Stimulated activated CD8-positive, alpha-beta memory T cell treated with anti-CD3 and anti-CD28 coated beads, Interleukin-4, amount 100 ng/mL, for 4 hours (primary cell): Measurements from ENCODE around the gene TLCD5.

Experiments
- DNase-seq, 2 donors: peaks; one replicate each; pipeline ENCODE4 v3.0.0-alpha.2; 2020; ENCODE audit warnings: low read depth in 2 of 2, low spot score in 1 of 2

TLCD5 gene

DNA sequence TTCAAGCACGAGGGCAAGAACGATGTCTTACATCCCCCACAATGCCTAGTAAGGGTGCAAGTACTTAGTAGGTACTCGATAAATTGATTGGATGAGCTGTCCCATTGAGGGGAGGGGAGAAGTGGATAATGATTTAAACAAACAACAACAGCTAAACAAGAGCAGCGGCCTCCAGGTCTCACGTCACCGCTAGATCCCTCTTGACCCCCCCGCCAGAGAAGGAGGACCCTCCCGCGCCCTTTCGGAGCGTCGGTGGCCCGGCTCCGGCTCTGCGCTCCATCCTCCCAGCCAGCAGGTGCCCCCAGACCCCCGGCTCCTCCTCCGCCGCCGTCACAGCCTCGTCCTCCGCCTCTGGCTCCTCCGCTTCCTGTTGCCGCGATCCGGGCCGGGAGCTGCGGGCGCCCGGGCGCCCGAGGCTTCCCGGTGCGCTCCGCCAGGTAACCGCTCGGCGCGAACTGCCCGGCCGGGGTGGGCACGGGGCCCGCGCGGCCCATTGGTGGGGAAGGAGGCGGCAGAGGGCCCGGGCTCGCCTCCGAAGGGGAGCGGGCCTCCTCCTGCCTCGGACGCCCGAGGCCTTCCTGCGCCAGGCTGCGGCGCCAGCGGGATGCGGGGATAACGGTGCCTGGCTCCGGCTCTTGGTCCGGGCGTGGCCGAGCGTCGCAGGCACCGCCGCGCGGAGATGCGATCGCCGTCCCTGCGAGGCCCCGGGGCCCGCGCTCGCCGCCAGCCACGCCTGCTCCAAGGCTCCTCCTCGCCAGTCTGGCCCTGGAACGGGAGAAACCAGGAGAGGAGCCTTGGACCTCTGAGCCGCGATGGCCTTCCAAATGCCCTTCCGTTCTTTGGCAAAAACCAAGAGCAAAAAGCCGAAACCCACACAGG lies at the start of gene TLCD5:
TLCD5 (plus strand) TSS at position 368 of the 879 bp plus-strand sequence. CDS start 2,143 bp downstream, outside the sequence.
- no peak for DNase-seq

DNA sequence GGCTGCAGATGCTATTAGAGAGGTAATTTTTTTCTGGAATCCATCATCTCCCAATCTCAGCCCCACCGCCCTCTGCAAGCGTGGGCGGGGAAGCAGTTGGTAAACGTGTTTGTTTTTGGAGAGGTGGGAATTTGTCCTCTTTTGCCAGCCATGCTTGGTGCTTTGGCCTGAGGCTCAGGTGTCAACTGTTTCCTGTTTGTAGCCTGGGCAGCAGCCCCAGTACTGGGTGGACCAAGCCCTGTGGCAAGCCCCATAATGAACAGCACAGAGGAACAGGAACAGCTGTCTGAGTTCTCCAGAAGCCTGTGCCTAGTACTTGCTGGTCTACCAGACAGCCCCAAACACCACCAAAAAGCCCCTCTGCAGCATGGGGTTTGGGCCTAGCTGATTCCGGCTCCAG lies 45.6 kb upstream of the TLCD5 start:
- no peak for DNase-seq

DNA sequence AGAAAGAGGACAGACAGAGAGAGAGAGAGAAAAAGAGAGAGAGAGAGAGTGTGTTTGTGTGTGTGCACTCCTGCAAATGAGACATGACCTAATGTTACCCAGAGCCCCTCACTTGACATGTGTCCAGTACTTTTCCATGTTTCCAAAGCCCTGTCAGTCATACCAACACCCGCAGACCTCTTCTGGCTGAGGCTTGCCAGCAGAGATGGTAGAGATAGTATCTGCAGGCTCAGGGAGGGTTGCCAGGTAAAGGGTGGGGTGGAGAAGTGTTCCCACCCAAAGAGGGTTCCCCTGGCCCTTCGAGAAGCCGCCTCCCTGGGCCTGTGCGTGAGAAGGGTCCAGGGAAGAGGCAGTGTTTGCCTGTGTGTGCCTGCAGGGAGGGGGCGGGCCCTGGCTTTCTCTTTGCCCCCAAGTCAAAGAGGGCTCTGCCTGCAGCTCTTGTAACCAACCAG lies 44.5 kb upstream of the TLCD5 start:
- no peak for DNase-seq

DNA sequence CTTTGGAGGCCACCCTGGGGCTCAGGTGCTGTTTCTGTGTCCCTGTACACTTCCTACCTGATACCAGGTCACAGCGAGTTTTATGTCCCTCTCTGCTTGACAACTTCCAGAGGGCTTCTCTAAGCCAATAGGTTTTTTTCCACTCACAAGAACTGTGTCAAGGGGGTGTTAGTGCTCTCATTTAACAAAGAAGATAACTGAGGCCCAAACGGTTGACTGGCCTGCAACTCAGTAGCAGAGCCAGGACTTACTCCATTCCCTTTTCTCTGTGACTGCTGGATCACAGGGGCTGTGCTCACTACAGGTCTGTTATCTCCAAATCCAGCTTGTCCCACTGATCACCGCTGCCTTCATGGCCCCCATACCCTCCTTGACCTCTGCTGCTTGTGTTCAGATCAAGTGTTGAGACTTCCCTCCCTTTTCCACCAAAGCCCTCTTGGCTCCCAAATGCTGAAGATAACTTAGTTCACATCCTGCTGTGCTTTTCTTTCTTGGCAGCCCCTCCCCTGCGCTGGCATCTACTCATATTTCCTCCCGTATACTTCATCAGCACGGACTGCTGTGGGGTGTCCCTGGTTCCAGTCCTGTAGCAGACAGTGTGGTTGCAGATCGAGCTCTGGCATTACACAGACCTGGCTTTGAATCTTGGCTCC lies 43.8 kb upstream of the TLCD5 start:
- DNase-seq = no peak

DNA sequence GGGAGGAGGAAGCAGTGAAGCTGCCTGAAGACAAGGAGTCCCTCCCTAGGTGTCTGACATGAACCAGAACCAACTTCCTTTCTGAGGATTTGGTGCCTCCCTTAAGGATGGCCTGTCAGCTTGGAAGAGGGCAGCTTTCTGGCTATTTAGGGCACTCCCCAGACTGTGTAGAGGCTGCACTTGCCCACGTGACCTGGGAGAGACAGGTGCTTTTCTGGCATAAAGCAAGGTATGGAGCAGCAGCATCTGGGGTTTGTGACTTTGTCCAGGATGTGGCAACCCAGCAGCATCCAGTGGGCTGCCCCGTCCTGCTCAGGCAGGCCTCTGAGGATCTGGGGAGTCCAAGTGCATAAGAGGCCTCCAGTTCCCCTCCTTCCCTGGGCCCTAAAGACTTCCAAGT lies 42.0 kb upstream of the TLCD5 start:
- DNase-seq = no peak

DNA sequence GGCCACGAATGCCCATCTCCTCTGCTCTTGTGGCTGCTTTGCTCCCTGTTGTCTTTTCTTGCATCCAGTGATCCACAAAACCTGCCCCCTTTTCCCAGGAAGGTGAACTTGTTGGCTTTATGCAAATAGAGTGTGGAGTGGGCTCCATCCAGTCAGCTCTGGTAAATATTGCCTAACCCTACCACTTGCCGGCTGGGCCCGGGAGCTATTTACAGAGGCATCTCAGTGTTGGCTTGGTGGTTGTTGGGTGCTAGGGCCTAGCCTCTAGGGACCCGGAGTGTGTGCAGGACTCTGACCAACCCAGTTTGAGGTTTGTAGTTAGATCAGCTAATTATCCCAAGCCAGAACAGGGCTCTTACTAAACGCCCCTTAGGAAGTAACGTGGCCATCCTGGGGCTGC lies 40.8 kb upstream of the TLCD5 start:
- DNase-seq = no peak

DNA sequence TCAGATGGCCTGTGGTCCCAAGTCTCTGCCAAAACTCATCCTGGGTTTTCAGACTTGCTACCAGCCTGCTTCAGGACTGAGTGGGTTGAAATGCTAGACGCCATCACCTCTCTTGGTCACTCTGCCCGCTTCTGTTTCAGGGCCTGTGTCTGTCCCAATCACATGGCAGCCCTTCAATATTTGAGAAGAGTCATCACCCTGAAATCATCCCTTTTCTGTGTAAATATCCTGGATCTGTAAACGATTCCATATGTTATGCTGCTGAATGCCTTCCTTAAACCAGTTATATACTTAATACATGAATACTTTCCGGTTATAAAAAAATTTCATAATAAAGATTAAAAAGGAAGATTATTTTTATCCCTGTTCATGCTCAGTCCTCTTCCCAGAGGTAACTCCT lies 39.8 kb upstream of the TLCD5 start:
- no peak for DNase-seq

DNA sequence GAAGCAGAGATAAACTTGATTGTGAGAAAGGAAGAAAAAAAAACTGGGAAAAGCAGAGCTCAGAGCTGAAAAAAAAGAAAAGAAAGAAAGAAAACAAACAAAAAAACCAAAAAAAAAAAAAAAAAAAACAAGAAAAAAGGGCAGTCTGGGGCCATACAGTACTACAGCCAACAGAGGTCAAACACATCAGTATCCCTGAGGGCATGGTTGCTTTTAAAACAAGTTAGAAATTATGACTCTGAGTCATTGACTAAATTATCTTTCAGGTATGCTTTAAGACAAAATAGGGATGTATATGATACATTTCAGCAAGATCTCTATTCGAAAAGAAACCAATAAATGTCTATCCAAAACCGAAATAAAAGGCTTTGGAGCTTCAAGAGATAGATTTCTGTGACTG lies 37.1 kb upstream of the TLCD5 start:
- DNase-seq = no peak

DNA sequence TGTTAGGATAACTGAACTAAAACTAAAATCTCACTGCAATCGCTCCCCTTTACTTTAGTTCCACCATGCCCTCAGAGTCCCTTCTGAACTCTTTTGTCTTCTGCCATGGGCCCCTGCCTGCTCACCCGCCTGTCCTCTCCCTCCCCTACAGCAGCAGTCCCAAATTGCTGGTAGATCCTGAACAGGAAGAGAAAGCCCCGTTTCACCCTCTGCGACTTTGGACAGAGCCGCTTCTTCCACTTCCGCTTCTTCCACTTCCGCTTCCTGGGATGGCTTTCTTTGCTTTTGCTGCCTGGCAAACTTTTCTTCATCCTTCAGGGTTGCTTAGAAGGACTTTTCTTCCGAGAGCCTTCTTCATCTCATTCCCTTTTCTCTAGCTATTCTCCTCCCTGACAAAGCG lies 35.7 kb upstream of the TLCD5 start:
- DNase-seq = no peak

DNA sequence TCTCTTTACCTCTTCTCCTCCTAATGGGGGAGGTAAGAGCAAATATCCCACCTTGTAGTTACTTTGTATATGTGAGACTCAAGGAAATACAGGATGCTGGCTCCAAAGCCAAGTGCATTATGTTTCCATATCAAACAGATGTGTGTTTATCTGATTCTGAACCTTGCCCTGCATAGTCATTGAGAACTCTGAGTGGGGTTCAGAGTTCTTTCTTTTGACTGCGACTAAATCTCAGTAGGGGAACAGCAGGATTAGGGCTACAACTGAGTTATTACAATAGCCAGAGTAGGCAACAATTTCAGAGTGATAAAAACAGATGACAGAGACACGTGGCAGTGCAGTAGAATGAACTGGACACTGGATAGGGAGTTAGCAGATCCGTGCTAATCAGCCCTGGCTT lies 34.1 kb upstream of the TLCD5 start:
- no peak for DNase-seq

DNA sequence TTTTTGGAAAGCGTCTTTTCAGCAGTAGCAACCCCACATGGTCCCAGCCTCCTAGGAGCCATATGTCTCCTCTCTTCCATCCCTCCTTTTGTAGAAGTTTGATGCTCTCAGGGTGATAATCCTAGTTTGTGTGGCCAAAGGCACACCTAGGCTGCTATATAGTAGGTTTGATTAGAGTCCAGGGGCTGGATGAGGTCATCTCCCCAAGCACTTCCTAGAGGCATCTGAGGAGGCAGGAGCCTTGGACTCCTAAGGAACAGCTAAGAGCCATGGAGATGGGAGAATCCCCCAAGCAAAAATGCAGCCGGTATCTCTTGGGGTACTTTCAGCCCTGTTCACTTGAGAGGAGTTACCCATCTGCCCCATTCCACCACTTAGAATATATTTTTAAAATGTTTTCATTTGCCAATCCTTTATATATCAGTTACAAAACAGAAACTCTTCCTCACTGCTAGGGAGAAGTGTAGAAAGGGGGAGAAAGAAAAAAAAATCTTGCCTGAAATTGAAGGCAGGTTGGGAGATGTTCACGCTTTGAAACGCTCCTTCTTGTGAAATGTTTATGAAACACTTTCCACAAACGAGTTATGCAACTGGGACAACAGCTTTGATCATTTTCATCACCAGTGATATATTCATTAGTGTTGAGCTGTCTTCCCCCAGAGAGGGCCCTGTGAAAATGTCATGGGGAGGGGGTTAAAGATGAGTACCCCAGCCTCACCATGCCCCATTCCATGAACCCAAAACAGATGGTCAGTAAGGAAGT lies 31.9 kb upstream of the TLCD5 start:
- no peak for DNase-seq

DNA sequence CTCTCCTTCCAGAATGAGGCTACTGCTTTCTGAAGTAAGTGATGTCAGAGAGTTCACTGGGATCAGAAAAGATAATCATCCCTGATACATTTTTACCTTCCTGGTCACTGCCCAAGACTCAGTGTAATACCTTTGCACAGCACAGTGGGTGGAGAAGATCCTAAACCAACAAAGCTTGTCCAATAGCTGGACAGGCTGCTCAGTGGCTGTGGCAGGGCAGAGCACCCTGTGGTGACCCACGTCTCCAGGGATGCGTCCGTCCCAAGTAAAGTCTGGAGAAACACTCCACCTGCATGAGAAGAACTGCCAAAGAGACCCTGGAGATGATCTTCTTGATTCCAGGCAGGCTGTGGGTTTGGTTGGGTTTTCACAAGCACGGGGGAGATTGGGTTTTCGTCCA lies 31.0 kb upstream of the TLCD5 start:
- DNase-seq = no peak

DNA sequence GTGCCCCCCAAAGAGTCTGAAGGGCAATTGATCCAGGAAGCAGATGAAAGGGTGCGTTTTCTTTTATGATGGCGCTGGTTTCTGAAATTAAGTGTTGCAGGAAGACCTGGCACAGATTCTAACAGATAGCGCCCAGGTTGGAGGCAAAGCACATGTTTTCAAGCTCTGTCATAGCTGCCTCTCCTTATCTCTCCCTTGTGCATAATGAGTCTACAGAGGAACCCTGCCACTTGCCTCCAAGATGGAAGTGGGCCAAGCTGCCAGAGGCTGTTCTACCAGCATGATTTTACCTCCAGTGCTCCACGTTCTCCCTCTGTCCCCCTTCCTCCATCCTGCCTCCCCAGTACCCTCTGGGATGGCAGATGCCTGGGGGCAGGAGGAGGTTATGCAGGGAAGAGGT lies 30.0 kb upstream of the TLCD5 start:
- no peak for DNase-seq

DNA sequence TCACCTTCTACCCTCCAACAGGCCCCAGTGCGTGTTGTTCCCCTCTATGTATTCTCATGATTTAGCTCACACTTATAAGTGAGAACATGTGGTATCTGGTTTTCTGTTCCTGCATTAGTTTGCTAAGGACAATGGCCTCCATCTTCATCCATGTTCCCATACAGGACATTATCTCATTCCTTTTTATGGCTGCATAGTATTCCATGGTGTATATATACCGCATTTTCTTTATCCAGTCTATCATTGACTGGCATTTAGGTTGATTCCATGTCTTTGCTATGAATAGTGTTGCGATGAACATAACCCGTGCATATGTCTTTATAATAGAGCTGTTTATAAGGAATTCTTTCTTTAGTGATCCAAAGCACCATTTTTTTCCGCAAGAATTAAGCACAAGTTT lies 28.5 kb upstream of the TLCD5 start:
- no peak for DNase-seq

DNA sequence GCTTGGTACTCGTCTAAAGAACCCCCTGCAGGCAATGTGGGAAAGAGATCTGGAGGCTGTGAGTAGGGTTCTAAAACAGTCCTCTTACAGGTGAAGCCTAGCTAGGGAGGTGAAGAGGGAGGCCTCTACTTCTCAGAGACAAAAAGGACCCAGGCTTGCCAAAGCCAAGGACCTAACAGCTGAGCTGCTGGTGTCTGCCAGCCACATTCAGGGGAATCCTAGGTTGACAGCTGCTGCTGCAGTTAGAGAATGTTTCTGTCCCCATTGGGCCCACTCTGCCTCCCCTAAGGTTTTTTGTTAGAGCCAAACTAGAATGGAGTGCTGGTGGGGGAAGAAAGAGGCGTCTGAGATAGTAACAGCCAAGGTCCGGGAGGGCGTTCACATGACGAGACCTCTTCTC lies 26.6 kb upstream of the TLCD5 start:
- no peak for DNase-seq

DNA sequence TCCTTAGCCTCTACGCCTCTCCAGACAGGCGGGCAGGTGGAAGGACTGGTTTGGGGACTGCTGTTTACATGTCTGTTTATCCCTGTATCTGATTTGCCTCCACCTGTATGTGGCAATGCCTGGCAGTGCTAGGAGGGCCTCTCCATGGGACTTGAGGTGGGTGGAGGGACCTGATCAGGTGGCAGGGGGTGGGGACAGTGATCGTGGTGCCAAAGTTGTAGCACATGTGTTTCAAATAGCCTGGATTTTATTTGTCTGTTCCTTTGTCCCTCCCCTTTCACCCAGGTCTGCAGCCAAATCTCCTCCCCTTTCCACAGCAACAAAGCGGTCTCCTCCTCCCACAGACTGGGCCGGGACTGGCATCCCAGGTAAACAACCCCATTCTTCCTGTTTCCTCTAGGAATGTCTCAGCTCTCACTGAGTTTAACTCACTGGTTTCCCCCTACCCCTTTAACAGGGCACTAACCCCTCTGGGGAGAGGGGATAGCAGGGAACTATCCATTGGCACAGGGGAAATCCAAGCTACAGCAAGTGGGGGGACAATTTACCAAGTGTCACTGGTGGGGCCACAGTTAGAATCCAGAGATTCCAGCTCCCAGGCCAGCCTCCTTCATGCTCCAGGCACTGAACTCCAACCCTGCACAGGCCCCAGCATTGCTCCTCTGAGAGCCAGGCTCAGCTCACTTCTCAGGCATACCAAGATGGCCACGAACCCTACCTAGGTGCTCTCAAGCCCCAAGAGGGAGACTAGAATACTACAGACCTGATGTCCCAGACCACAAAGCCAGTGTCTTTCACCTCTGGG lies 22.9 kb upstream of the TLCD5 start:
- DNase-seq = no peak

DNA sequence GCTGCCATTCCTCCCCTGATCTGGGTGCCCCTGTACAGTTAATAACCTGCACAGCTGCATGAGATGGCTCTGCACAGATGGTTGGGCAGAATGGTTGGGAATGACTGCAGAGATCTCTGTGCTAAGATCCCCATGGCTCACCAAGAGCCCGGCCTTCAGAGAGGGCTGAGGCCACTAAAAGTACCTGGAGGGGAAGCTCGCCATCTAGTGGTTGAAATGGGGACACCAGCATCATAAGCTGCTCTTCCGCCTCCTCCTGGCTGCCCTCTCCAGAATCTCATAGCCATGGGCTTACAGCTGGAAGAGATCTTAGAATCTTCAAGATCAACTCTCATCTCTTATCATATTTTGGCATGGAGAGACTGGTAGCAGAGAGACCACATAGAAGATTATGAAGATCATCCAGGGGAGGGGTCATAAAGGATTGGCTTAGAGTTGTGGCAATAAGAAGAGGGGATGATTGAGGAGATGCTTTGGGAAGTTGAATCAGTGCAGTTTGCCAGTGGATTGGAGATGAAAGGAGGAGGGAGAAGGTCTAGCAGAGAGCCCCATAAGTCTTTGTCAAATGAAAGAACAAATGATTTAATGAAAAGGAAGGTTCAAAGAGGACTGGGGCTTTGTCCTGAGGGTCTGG lies 22.0 kb upstream of the TLCD5 start:
- DNase-seq = peak in 1 of 2 donors; percentile 21

DNA sequence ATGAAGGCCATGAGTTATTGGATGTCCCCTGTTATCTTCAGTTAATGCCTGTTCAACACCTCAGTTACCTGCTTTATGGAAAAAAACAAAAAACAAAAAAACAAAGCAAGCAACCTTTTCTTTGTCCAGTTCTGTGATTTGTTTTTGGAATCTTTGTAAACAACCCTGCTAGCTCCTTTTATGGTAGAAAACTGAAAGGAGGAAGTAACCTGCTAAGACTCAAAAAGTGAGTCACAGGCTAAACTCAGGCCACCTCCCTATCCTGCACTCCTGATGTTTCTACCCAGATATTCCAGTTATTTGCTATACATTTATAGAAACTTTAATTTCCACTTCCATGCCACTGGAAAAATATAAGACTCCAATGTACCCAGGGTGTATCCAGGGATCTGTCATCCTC lies 20.6 kb upstream of the TLCD5 start:
- DNase-seq = no peak

DNA sequence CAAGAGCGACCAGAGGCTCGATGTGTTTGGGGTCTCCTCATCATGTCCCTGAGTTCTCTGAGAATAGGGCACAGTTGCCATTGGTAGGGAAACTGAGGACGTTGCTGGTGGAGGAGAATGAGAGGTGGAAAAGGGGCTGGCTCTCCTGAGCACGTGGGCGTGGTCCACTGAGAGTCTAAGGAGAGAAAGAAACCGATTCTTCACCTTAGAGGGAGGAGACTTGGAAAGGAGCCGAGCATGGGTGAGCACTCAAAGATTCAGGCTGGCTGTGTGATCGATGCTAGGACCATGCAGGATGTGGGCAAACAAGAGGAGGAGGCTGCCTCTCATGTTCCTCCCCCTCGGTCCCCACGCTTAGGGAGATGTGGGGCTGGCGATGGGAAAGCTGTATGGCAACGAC lies 19.8 kb upstream of the TLCD5 start:
- no peak for DNase-seq

DNA sequence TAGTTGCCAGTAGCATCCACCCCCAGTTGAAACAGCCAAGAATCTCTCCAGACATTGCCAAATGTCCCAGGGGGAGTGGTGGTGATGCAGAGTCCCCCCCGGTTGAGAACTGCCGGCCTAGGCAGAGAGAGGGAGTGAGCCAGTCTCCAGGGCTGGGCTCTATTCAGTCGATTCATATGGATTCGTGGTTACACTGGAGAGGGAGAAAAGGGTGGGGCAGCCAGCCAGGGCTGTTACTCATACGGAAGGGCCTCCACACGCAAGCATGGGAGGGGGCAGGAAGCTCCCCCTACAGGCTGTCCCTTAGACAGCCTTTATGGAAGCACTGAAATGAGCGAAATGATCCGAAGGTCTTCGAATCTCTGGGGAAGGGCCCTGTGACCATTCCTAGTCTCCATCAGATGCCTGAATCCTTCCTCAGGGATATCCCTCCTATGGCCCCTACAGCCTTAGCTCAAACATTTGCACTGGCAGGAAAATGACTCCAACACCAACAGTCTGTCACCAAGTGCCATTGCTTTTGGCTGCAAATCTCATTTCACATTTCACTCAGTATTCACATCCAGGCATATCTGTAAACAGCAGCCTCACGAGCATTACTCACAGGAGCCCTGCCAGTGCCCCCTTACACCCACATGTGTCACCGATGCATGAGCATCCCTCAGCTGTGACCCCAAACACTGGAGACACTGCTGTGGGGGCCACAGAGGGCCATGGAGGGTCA lies 18.4 kb upstream of the TLCD5 start:
- no peak for DNase-seq
